Memory B cell (primary cell): ENCODE data around the gene XRCC3.

Experiments used
- ATAC-seq: fragments of 150-1000 bp; cut with Tn5 transposase; 2 replicates; pipeline ENCODE4 v1.10.0; 2021; ENCODE audit warnings: low read depth, mild to moderate bottlenecking, moderate library complexity
- DNase-seq, 2 donors: peaks; one replicate each; pipeline ENCODE4 v3.0.0; 2022; ENCODE audit warnings: low spot score in 2 of 2
- H3K27ac Mint-ChIP-seq: one replicate; pipeline ENCODE4 v1.8.0; 2022; ENCODE audit warnings: mild to moderate bottlenecking, moderate library complexity, mixed read lengths
- H3K27me3 Mint-ChIP-seq: one replicate; pipeline ENCODE4 v1.8.0; 2022; ENCODE audit warnings: mixed read lengths
- H3K36me3 Mint-ChIP-seq: one replicate; pipeline ENCODE4 v1.8.0; 2022; ENCODE audit warnings: mild to moderate bottlenecking, mixed read lengths
- H3K4me1 Mint-ChIP-seq: one replicate; pipeline ENCODE4 v1.8.0; 2022; ENCODE audit warnings: mixed read lengths
- H3K4me3 Mint-ChIP-seq: one replicate; pipeline ENCODE4 v1.8.0; 2022; ENCODE audit warnings: mild to moderate bottlenecking, moderate library complexity, mixed read lengths
- H3K9me3 Mint-ChIP-seq: one replicate; pipeline ENCODE4 v1.8.0; 2022; ENCODE audit warnings: mixed read lengths

Gene XRCC3

DNA sequence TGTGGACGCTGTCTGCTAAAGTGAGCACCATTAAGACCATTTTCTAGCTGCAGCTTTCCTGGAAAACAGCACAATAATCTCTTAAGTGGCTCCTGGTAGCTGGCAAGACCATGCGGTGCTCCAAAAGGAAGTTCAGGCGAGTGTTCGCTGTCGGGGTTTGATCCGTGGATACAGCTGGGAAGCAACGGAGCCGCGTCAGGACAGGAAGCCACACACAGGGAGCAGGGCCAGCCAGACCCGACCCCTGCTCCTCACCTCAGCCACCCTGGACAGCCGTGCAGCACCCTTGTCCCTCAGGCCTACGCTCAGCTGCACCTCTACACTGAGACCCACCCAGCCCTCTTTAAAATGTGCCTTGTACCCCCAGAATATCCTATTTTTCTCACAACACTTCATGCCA is 19.8 kb upstream of the XRCC3 start:
- peaks cover 7% of the 10 kb centered on the region for H3K36me3 Mint-ChIP-seq

GRCh38 chr14:103734081-103734888 is 19.0 kb upstream of the XRCC3 start:
- ATAC-seq (no peak), DNase-seq (no peak)
- Mint-ChIP-seq H3K9me3 (no peaks in the 10 kb centered on the region), H3K27ac (no peak overlapping the region), H3K4me3 (no peak overlapping the region), H3K36me3 (peaks cover 6% of the 10 kb centered on the region), H3K27me3 (no peaks in the 10 kb centered on the region), H3K4me1 (no peaks in the 10 kb centered on the region)

More for the DNA sequence above, 19.8 kb upstream of the XRCC3 start:
- ATAC-seq (no peak), DNase-seq (no peak)
- Mint-ChIP-seq H3K4me1 (no peaks in the 10 kb centered on the region), H3K27me3 (no peaks in the 10 kb centered on the region), H3K27ac (peak overlapping the region; percentile 8), H3K4me3 (no peak overlapping the region), H3K9me3 (no peaks in the 10 kb centered on the region)

GRCh38 chr14:103733651-103734050 is 18.4 kb upstream of the XRCC3 start:
- ATAC-seq: no peak
- Mint-ChIP-seq H3K27me3 (no peaks in the 10 kb centered on the region), H3K27ac (no peak overlapping the region), H3K36me3 (peaks cover 12% of the 10 kb centered on the region), H3K9me3 (no peaks in the 10 kb centered on the region), H3K4me1 (no peaks in the 10 kb centered on the region), H3K4me3 (no peak overlapping the region)
- DNase-seq: no peak

GRCh38 chr14:103732868-103733620 is 17.8 kb upstream of the XRCC3 start:
- no peaks in the 10 kb centered on the region for H3K9me3 Mint-ChIP-seq

DNA sequence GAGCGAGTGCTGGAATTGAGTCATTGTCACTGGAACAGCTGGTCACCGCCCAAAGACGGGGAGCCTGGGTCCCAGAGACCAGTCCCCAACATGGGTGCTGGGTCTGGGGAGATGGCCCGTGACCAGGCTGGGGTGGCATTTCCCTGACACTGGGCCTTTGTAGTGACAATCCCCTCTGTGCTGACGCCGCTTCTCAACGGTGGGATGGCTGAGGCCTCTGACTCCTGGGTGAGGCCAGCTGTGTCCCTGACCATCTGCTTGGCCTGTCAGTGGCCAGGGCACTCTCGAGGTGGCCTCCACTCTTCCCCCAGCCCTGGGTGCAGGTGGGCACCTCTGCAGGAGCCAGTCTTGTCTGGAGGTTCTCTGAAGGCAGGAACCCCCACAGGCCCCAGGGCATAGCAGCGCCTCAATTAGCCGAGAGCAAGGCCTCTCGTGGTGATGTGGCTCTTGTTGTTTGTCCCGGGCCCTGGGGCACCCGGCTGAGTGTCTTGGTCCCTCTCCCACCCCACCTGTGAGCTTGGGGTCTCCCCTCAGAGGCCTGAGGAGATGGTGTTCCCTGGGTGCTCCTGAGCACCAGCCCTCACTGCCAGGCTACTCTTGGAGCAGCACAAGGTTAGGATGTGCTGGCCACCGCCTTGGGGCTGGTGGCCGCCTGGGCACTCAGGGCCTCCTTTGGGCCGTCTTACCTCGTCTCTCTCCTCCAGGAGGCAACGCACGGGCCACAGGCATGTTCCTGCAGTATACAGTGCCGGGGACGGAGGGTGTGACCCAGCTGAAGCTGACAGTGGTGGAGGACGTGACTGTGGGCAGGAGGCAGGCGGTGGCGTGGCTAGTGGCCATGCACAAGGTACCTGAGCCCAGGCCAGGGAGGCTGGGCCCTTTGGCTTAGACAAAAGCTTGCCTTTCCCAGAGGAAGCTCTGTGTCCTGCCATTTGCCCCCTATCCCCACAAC is 16.9 kb upstream of the XRCC3 start:
- DNase-seq: no peak
- Mint-ChIP-seq H3K36me3 (peaks cover 10% of the 10 kb centered on the region), H3K27ac (no peak overlapping the region), H3K4me1 (no peaks in the 10 kb centered on the region), H3K9me3 (no peaks in the 10 kb centered on the region), H3K27me3 (no peaks in the 10 kb centered on the region), H3K4me3 (no peak overlapping the region)
- ATAC-seq: no peak

More at GRCh38 chr14:103732868-103733620, 17.8 kb upstream of the XRCC3 start:
- Mint-ChIP-seq H3K4me3 (no peak overlapping the region), H3K36me3 (peaks cover 12% of the 10 kb centered on the region), H3K4me1 (no peaks in the 10 kb centered on the region), H3K27me3 (no peaks in the 10 kb centered on the region), H3K27ac (no peak overlapping the region)
- DNase-seq (no peak), ATAC-seq (no peak)

- H3K36me3 Mint-ChIP-seq: peaks cover 10% of the 10 kb centered on the region
- ATAC-seq: no peak
- H3K4me1 Mint-ChIP-seq: no peaks in the 10 kb centered on the region
- no peak overlapping the region for H3K4me3 Mint-ChIP-seq
- H3K27me3 Mint-ChIP-seq: no peaks in the 10 kb centered on the region
- no peaks in the 10 kb centered on the region for H3K9me3 Mint-ChIP-seq
- DNase-seq: no peak
- H3K27ac Mint-ChIP-seq: no peak overlapping the region
Measured at GRCh38 chr14:103731481-103731880, 16.2 kb upstream of the XRCC3 start.

DNA sequence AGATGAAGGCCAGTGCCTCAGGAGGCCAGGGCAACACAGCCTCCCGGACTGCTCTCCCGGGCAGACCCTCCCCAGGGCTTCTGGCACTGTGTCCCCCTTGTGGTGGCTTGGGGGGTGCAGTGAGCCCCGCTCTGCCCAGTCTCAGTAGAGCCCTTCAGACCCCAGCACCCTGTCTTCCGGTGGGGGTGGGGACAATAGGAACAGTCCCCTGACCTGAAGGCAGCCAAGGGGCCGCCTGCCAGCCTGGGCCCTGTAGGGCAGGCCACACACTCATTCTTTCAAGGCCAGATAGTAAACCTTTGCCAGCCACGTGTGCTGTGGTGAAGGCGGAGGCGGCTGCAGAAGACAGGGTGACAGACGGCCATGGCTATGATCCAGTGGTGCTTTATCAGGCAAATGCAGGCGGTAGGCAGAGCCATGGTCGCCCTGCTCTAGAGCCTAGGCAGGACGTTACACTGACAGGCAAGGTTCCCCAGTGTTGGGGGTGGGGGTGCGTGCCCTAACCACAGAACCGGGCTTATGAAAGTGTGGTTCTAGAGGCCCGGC is 15.3 kb upstream of the XRCC3 start:
- Mint-ChIP-seq H3K36me3 (peaks cover 10% of the 10 kb centered on the region), H3K4me3 (no peak overlapping the region), H3K4me1 (no peaks in the 10 kb centered on the region), H3K27ac (no peak overlapping the region), H3K9me3 (no peaks in the 10 kb centered on the region), H3K27me3 (no peaks in the 10 kb centered on the region)
- no peak for DNase-seq
- no peak for ATAC-seq

GRCh38 chr14:103729496-103730448 is 14.5 kb upstream of the XRCC3 start:
- no peaks in the 10 kb centered on the region for H3K4me1 Mint-ChIP-seq
- ATAC-seq (no peak), DNase-seq (no peak)
- no peak overlapping the region for H3K4me3 Mint-ChIP-seq
- no peaks in the 10 kb centered on the region for H3K9me3 Mint-ChIP-seq
- H3K27me3 Mint-ChIP-seq: no peaks in the 10 kb centered on the region
- peaks cover 10% of the 10 kb centered on the region for H3K36me3 Mint-ChIP-seq
- no peak overlapping the region for H3K27ac Mint-ChIP-seq

DNA sequence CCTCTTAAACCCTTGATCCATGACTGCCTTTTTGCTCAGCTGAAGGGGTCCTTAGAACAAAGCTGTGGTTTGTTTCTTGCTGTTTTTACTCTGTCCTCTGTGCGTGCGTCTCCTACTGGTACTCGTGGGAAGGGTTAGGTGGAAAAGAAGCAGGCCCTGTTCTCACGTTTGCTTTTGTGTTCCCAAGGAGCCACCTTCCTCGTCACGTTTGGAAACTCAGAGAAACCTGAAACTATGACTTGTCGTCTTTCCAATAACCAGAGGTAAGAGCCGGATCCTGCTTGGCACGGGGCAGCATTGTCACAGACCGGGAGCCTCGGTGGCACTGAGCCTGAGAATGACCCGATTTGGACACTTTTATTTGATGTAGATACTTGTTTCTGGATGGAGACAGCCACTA is 13.5 kb upstream of the XRCC3 start:
- H3K27ac Mint-ChIP-seq: no peak overlapping the region
- no peak overlapping the region for H3K4me3 Mint-ChIP-seq
- DNase-seq (no peak), ATAC-seq (no peak)
- H3K36me3 Mint-ChIP-seq: peaks cover 10% of the 10 kb centered on the region
- no peaks in the 10 kb centered on the region for H3K4me1 Mint-ChIP-seq
- H3K9me3 Mint-ChIP-seq: no peaks in the 10 kb centered on the region
- no peaks in the 10 kb centered on the region for H3K27me3 Mint-ChIP-seq

GRCh38 chr14:103728141-103728540 is 12.9 kb upstream of the XRCC3 start:
- H3K4me1 Mint-ChIP-seq: no peaks in the 10 kb centered on the region
- peaks cover 10% of the 10 kb centered on the region for H3K36me3 Mint-ChIP-seq
- H3K27me3 Mint-ChIP-seq: no peaks in the 10 kb centered on the region
- H3K27ac Mint-ChIP-seq: no peak overlapping the region
- H3K4me3 Mint-ChIP-seq: no peak overlapping the region
- DNase-seq: no peak
- no peak for ATAC-seq
- H3K9me3 Mint-ChIP-seq: no peaks in the 10 kb centered on the region

DNA sequence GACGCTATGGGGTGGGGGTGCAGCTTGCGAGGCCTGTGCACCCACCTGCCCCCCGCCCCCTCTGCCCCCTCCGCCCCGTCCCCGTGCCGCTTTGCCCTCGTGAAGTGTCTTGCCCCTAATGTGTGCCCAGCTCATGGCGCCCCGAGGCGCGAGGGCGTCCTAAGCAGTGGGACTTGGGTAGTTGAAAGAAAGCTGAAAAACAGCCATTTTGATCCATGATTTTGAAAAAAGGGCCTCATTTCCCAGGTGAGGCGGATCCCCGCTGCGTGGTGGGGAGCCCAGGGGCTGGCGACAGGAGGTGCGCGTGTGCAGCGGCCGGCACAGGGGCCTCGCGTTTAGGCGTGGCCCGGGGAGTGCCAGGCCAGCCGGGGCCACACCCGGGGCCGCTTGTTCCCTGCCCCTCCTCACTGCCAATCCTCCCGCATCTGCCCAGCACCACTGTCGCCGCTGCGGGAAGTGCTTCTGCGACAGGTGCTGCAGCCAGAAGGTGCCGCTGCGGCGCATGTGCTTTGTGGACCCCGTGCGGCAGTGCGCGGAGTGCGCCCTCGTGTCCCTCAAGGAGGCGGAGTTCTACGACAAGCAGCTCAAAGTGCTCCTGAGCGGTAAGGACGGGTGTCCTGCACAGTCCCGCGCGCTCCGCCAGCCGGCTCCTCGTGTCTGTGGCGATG is 12.2 kb upstream of the XRCC3 start:
- Mint-ChIP-seq H3K9me3 (no peaks in the 10 kb centered on the region), H3K4me1 (no peaks in the 10 kb centered on the region), H3K4me3 (no peak overlapping the region), H3K27me3 (no peaks in the 10 kb centered on the region), H3K36me3 (peaks cover 10% of the 10 kb centered on the region), H3K27ac (no peak overlapping the region)
- ATAC-seq (no peak), DNase-seq (no peak)

- ATAC-seq (no peak), DNase-seq (no peak)
- no peaks in the 10 kb centered on the region for H3K9me3 Mint-ChIP-seq
- peaks cover 10% of the 10 kb centered on the region for H3K36me3 Mint-ChIP-seq
- no peaks in the 10 kb centered on the region for H3K27me3 Mint-ChIP-seq
- no peak overlapping the region for H3K27ac Mint-ChIP-seq
- no peak overlapping the region for H3K4me3 Mint-ChIP-seq
- no peaks in the 10 kb centered on the region for H3K4me1 Mint-ChIP-seq
Measured at GRCh38 chr14:103726474-103726873, 11.2 kb upstream of the XRCC3 start.
